ENCODE data around the gene HS3ST4. TPM values are rescaled to one million over a fixed set of nuclear protein-coding genes. Genes with fewer than 3 reads are reported as not detected.

HS3ST4 gene
- total and polyA plus RNA-seq, 10 of the 15 experiments (the other 5 are each of a cell fraction or from before 2014, with no cell fraction given): 0.05 TPM; not detected in 9

- TF ChIP-seq CUX1 (IDR thresholded peaks at IDR 0.05; ENCODE audit: insufficient replicate concordance, low read depth, low read length) (no peak), JUND (IDR thresholded peaks at IDR 0.05; ENCODE audit: low read depth, low read length) (no peak)
These were observed 230.7 kb downstream of the HS3ST4 start (continued) for GRCh38 chr16:25922438-25922837.

GRCh38 chr16:25925421-25925820, 233.7 kb downstream of the HS3ST4 start:
- H3K27me3 ChIP-seq (replicated peaks in 1 of 2; ENCODE audit: control insufficient read depth in 2 of 2, insufficient read depth in 2 of 2, low read length in 1 of 2): no peaks in the 10 kb centered on the region
- ATAC-seq (no peak), DNase-seq (ENCODE audit: low read depth, low spot score) (no peak), FAIRE-seq (no peak)
- H3K36me3 ChIP-seq (ENCODE audit: control insufficient read depth in 2 of 2, insufficient read depth in 2 of 2, low read length in 1 of 2): no peaks in the 10 kb centered on the region
- H3K9ac ChIP-seq (ENCODE audit: control insufficient read depth, insufficient read depth, low read length): no peak overlapping the region
- no peaks in the 10 kb centered on the region for H3K4me1 ChIP-seq (ENCODE audit: control insufficient read depth, insufficient read depth, low read length)
- H3K9me3 ChIP-seq (replicated peaks; ENCODE audit: control insufficient read depth, insufficient read depth, low read length): no peaks in the 10 kb centered on the region
- no TSS peak for BruUV-seq (replicated peaks)
- no peak overlapping the region for H2AFZ ChIP-seq (ENCODE audit: control insufficient read depth, low read depth, low read length)
- no peaks in the 10 kb centered on the region for H4K20me1 ChIP-seq (ENCODE audit: control insufficient read depth, insufficient read depth)
- ChIA-PET POLR2A (no interaction called here), SMC1A (ENCODE audit: uncharacterized antibody, unreplicated experiment) (no interaction called here), CTCF (no interaction called here), RAD21 (ENCODE audit: unreplicated experiment) (no interaction called here)
- H3K27ac ChIP-seq (ENCODE audit: control insufficient read depth, insufficient read depth): no peak overlapping the region
- WGBS (ENCODE audit: insufficient coverage, insufficient replicate concordance, low lambda C conversion rate, missing lambda C conversion rate): 68% methylated on average over 8 of the region's 8 CpGs
- intact Hi-C loops (cut with micrococcal nuclease; ENCODE audit: unreplicated experiment): no loop called here
- H3K4me3 ChIP-seq: no peak overlapping the region
- in situ Hi-C loops (cut with MboI): no loop called here
- no peaks in the 10 kb centered on the region for H3K79me2 ChIP-seq (ENCODE audit: control insufficient read depth, insufficient read depth, low read length)
- no peak overlapping the region for H3K4me2 ChIP-seq (ENCODE audit: control insufficient read depth, insufficient read depth)
- TF ChIP-seq ZNF274 (IDR thresholded peaks at IDR 0.05; ENCODE audit: insufficient read depth, insufficient read length): no peak
- TF ChIP-seq ELK1 (IDR thresholded peaks at IDR 0.05; ENCODE audit: low read depth, low read length): no peak
- no peak for TF ChIP-seq SMAD5 (IDR thresholded peaks at IDR 0.05; ENCODE audit: low read depth)
- no peak for TF ChIP-seq BHLHE40 (IDR thresholded peaks at IDR 0.05; ENCODE audit: borderline replicate concordance in 1 of 2, low read depth in 2 of 2, low read length in 1 of 2)
- no peak for TF ChIP-seq JUND (IDR thresholded peaks at IDR 0.05; ENCODE audit: low read depth, low read length)
- no peak for TF ChIP-seq ZNF217 (IDR thresholded peaks at IDR 0.05)
- TF ChIP-seq TAF1 (IDR thresholded peaks at IDR 0.05; ENCODE audit: borderline replicate concordance, low read depth, low read length): no peak
- no peak for TF ChIP-seq CBFB (IDR thresholded peaks at IDR 0.05; ENCODE audit: low read depth)
- no peak for TF ChIP-seq IRF5 (IDR thresholded peaks at IDR 0.05; ENCODE audit: borderline replicate concordance)
- TF ChIP-seq NFIC (IDR thresholded peaks at IDR 0.05; ENCODE audit: low read depth, low read length): no peak
- no peak for TF ChIP-seq TCF7 (IDR thresholded peaks at IDR 0.05; ENCODE audit: borderline replicate concordance)
- TF ChIP-seq STAT3 (IDR thresholded peaks at IDR 0.05; ENCODE audit: low read depth, low read length): no peak
- TF ChIP-seq PAX8 (IDR thresholded peaks at IDR 0.05): no peak
- no peak for TF ChIP-seq HSF1 (IDR thresholded peaks at IDR 0.05; ENCODE audit: low read depth, low read length)

Measured in GM12878 (cell line).